ENCODE data around the gene VPS36. TPM values are rescaled to one million over a fixed set of nuclear protein-coding genes. Genes with fewer than 3 reads are reported as not detected.
"Not testable (repeated sequence)": the region's sequence is repeated elsewhere in the genome, so short reads cannot be mapped to it uniquely, and the experiment has no call there.

VPS36 gene
- total RNA-seq, 2 experiments from 2014 or later = 42.5 to 46.7 TPM

GRCh38 chr13:52387721-52388120 is 62.7 kb downstream of the VPS36 start:
- Mint-ChIP-seq H3K4me3 (no peak overlapping the region), H3K4me1 (no peaks in the 10 kb centered on the region), H3K9me3 (ENCODE audit: low read depth) (no peaks in the 10 kb centered on the region), H3K36me3 (no peaks in the 10 kb centered on the region), H3K27me3 (no peaks in the 10 kb centered on the region), H3K27ac (no peak overlapping the region)
- CTCF ChIA-PET = interaction anchor here (2.2 kb wide), 1 partner anchor 63 kb away, joined by 7 read pairs; the partner anchor contains the start of gene VPS36
- ATAC-seq (no peak), DNase-seq (no peak)

- CTCF ChIA-PET = no interaction called here
- ATAC-seq (no peak), DNase-seq (no peak)
- no peak overlapping the region for H3K4me3 Mint-ChIP-seq
- H3K36me3 Mint-ChIP-seq = no peaks in the 10 kb centered on the region
- H3K27ac Mint-ChIP-seq = no peak overlapping the region
- H3K9me3 Mint-ChIP-seq (ENCODE audit: low read depth) = no peaks in the 10 kb centered on the region
- H3K4me1 Mint-ChIP-seq = no peaks in the 10 kb centered on the region
- H3K27me3 Mint-ChIP-seq = no peaks in the 10 kb centered on the region
These were observed 64.6 kb downstream of the VPS36 start for GRCh38 chr13:52385870-52386269.

- H3K27me3 Mint-ChIP-seq = no peaks in the 10 kb centered on the region
- no peaks in the 10 kb centered on the region for H3K36me3 Mint-ChIP-seq
- H3K27ac Mint-ChIP-seq = no peak overlapping the region
- no peaks in the 10 kb centered on the region for H3K4me1 Mint-ChIP-seq
- CTCF ChIA-PET = no interaction called here
- ATAC-seq = no peak
- no peaks in the 10 kb centered on the region for H3K9me3 Mint-ChIP-seq (ENCODE audit: low read depth)
- DNase-seq = no peak
- no peak overlapping the region for H3K4me3 Mint-ChIP-seq
These were observed 67.1 kb downstream of the VPS36 start for GRCh38 chr13:52383366-52383765.

- ATAC-seq (no peak), DNase-seq (no peak)
- Mint-ChIP-seq H3K9me3 (ENCODE audit: low read depth) (no peaks in the 10 kb centered on the region), H3K4me3 (no peak overlapping the region), H3K27me3 (no peaks in the 10 kb centered on the region), H3K27ac (no peak overlapping the region), H3K36me3 (no peaks in the 10 kb centered on the region), H3K4me1 (no peaks in the 10 kb centered on the region)
- CTCF ChIA-PET = no interaction called here
These were observed 72.1 kb downstream of the VPS36 start for GRCh38 chr13:52378312-52378711.

GRCh38 chr13:52377898-52378297 is 72.5 kb downstream of the VPS36 start:
- Mint-ChIP-seq H3K36me3 (no peaks in the 10 kb centered on the region), H3K27ac (no peak overlapping the region), H3K4me3 (no peak overlapping the region), H3K27me3 (no peaks in the 10 kb centered on the region), H3K9me3 (ENCODE audit: low read depth) (no peaks in the 10 kb centered on the region), H3K4me1 (no peaks in the 10 kb centered on the region)
- CTCF ChIA-PET = no interaction called here
- DNase-seq = no peak
- no peak for ATAC-seq

- no peak for DNase-seq
- CTCF ChIA-PET = no interaction called here
- H3K4me1 Mint-ChIP-seq = no peaks in the 10 kb centered on the region
- H3K36me3 Mint-ChIP-seq = no peaks in the 10 kb centered on the region
- no peak overlapping the region for H3K27ac Mint-ChIP-seq
- H3K27me3 Mint-ChIP-seq = no peaks in the 10 kb centered on the region
- no peak overlapping the region for H3K4me3 Mint-ChIP-seq
- ATAC-seq = no peak
- no peaks in the 10 kb centered on the region for H3K9me3 Mint-ChIP-seq (ENCODE audit: low read depth)
These were observed 75.5 kb downstream of the VPS36 start for GRCh38 chr13:52374873-52375411.

- ATAC-seq = no peak
- H3K4me3 Mint-ChIP-seq = no peak overlapping the region
- H3K27ac Mint-ChIP-seq = no peak overlapping the region
- no peaks in the 10 kb centered on the region for H3K27me3 Mint-ChIP-seq
- CTCF ChIA-PET = no interaction called here
- H3K36me3 Mint-ChIP-seq = no peaks in the 10 kb centered on the region
- H3K9me3 Mint-ChIP-seq (ENCODE audit: low read depth) = no peaks in the 10 kb centered on the region
- no peak for DNase-seq
- no peaks in the 10 kb centered on the region for H3K4me1 Mint-ChIP-seq
These were observed 76.0 kb downstream of the VPS36 start for GRCh38 chr13:52374389-52374788.

- CTCF ChIA-PET; H3K4me3 Mint-ChIP-seq; H3K27me3 Mint-ChIP-seq; H3K4me1 Mint-ChIP-seq; H3K27ac Mint-ChIP-seq; ATAC-seq; DNase-seq; H3K9me3 Mint-ChIP-seq (ENCODE audit: low read depth); H3K36me3 Mint-ChIP-seq: not testable (repeated sequence)
These were observed 77.2 kb downstream of the VPS36 start for GRCh38 chr13:52373277-52373676.

- ATAC-seq = no peak
- CTCF ChIA-PET = no interaction called here
- Mint-ChIP-seq H3K4me3 (no peak overlapping the region), H3K9me3 (ENCODE audit: low read depth) (no peaks in the 10 kb centered on the region), H3K27ac (no peak overlapping the region), H3K27me3 (no peaks in the 10 kb centered on the region), H3K4me1 (no peaks in the 10 kb centered on the region), H3K36me3 (no peaks in the 10 kb centered on the region)
- no peak for DNase-seq
These were observed 78.6 kb downstream of the VPS36 start for GRCh38 chr13:52371736-52372247.

GRCh38 chr13:52366291-52366690 is 84.1 kb downstream of the VPS36 start:
- H3K4me3 Mint-ChIP-seq = no peak overlapping the region
- no peaks in the 10 kb centered on the region for H3K9me3 Mint-ChIP-seq (ENCODE audit: low read depth)
- no peaks in the 10 kb centered on the region for H3K36me3 Mint-ChIP-seq
- CTCF ChIA-PET = no interaction called here
- ATAC-seq (no peak), DNase-seq (no peak)
- no peaks in the 10 kb centered on the region for H3K4me1 Mint-ChIP-seq
- H3K27me3 Mint-ChIP-seq = peaks cover 16% of the 10 kb centered on the region
- H3K27ac Mint-ChIP-seq = no peak overlapping the region

Other genes starting within 250 kb of the VPS36 start
- gene THSD1, start 44.5 kb downstream of the VPS36 start, total RNA-seq = under 1 TPM; 0.26 TPM
- gene CKAP2, start 4.8 kb upstream of the VPS36 start, total RNA-seq = 10 to 100 TPM; 63.7 to 71.7 TPM
- 1 to 10 TPM; 7.4 to 9.7 TPM for gene HNRNPA1L2, start 191.8 kb upstream of the VPS36 start, total RNA-seq
- 10 to 100 TPM; 42.8 to 51.8 TPM for gene SUGT1, start 202.2 kb upstream of the VPS36 start, total RNA-seq